Mesothelial cell of epicardium (in vitro differentiated cells): ENCODE data around the gene DENND1A. TPM values are rescaled to one million over a fixed set of nuclear protein-coding genes. Genes with fewer than 3 reads are reported as not detected.

Experiments
- DNase-seq, 2 experiments: peaks; one replicate each; pipeline ENCODE4 v3.0.0; 2021; ENCODE audit warnings: low spot score in 2 of 2; ENCODE audit not compliant: unreplicated experiment in 2 of 2
- H3K27ac Mint-ChIP-seq: 2 replicates; pipeline ENCODE4 v1.8.0; 2021; ENCODE audit warnings: mixed read lengths
- H3K27me3 Mint-ChIP-seq: 2 replicates; pipeline ENCODE4 v1.8.0; 2021; ENCODE audit warnings: low read depth, mixed read lengths
- H3K36me3 Mint-ChIP-seq: 2 replicates; pipeline ENCODE4 v1.8.0; 2021; ENCODE audit warnings: mixed read lengths
- H3K4me1 Mint-ChIP-seq: 2 replicates; pipeline ENCODE4 v1.8.0; 2021; ENCODE audit warnings: mixed read lengths
- H3K4me3 Mint-ChIP-seq: 2 replicates; pipeline ENCODE4 v1.8.0; 2021; ENCODE audit warnings: mild to moderate bottlenecking, moderate library complexity, mixed read lengths
- H3K9me3 Mint-ChIP-seq: 2 replicates; pipeline ENCODE4 v1.8.0; 2021; ENCODE audit warnings: mixed read lengths
- total RNA-seq: library from RNA; stranded (reverse); gene quantifications from 3 replicates; pipeline ENCODE4 v1.2.1, GENCODE V29; 2021
- TF ChIP-seq, protein P1 (sequence below): fragments of 200-600 bp; sonication (generic); IDR thresholded peaks from one replicate; pipeline ENCODE4 v1.5.0; 2021; ENCODE audit warnings: antibody characterized with exemption; ENCODE audit not compliant: unreplicated experiment

Gene DENND1A
- total RNA-seq, 1 donor from 2014 or later = 23.4 TPM

DNA sequence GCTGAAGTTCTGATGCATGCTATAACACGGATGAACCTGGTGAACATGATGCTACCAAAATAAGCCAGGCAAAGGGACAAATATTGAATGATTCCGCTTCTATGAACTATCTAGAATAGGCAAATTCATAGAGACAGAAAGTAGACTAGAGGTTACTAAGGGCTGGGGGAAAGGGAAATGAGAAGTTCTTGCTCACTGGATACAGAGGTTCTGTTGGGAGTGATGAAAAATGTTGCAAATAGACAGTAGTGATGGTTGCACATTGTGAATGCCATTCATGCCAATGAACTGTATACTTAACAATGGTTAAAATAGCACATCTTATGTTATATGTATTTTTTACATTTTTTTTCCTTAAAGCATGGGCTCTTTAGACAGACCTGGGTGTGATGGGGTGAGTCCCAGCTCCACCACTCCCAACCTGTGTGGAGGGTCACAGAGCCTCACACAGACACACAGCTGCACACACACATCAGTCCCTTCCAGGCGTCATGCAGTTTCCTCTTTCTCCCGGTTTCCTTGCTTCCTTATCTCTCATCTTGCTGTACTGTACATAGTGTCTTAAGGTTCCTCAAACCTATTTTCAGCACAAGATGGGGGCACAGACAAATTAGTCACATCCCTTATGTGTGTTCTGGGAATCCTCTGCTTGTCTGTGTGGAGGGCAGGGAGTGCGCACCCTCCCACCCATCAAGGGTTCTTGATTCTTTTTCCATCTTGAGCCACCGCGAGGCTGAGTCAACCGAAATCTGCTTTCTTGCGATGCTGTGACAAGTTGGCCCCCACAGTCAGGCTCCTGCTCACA is 381.0 kb downstream of the DENND1A start:
- no peaks in the 10 kb centered on the region for H3K9me3 Mint-ChIP-seq
- H3K4me3 Mint-ChIP-seq = no peak overlapping the region
- no peak for DNase-seq
- TF ChIP-seq, protein P1, sequence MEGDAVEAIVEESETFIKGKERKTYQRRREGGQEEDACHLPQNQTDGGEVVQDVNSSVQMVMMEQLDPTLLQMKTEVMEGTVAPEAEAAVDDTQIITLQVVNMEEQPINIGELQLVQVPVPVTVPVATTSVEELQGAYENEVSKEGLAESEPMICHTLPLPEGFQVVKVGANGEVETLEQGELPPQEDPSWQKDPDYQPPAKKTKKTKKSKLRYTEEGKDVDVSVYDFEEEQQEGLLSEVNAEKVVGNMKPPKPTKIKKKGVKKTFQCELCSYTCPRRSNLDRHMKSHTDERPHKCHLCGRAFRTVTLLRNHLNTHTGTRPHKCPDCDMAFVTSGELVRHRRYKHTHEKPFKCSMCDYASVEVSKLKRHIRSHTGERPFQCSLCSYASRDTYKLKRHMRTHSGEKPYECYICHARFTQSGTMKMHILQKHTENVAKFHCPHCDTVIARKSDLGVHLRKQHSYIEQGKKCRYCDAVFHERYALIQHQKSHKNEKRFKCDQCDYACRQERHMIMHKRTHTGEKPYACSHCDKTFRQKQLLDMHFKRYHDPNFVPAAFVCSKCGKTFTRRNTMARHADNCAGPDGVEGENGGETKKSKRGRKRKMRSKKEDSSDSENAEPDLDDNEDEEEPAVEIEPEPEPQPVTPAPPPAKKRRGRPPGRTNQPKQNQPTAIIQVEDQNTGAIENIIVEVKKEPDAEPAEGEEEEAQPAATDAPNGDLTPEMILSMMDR = no peak
- peaks cover 23% of the 10 kb centered on the region for H3K4me1 Mint-ChIP-seq
- peaks cover 2% of the 10 kb centered on the region for H3K27me3 Mint-ChIP-seq
- H3K36me3 Mint-ChIP-seq = peaks cover 3% of the 10 kb centered on the region
- H3K27ac Mint-ChIP-seq = no peak overlapping the region

DNA sequence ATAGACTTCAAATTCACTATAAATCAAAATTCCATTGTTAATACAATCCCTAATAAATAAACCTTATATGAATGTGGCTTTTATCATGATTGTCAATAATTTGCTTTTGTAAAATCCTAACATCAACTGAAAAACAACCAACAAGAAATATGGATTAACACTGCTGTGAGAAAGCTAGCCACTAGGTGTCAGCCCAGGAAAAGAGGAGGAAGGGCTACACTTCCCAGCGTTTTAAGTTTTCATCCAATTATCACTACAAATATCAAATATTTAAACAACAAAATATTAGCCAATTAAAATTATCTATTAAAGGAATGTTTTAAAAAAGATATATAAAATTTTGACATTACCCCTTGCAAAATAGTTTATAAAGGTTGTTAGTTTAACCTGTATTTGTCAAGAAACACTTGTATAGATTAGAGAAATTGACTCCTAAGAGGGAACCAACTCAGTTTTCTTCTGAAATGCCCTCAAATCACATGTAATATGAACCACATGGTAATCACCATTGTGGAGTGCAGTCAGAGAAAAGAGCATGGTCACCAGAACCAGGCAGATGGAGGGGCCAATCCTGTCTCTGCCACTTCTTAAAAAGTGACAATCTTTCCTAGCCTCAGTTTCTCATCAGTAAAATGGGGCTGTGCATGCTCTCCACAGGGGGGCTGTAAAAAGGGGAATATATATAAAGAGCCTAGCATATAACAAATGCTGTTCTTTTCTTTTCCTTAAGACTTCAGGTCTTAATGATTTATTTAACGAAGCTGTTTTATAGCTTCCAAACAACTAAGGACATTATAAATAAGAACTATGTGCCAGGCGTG is 385.7 kb downstream of the DENND1A start:
- Mint-ChIP-seq H3K4me3 (no peak overlapping the region), H3K27ac (no peak overlapping the region), H3K4me1 (no peaks in the 10 kb centered on the region), H3K27me3 (peaks cover 10% of the 10 kb centered on the region), H3K9me3 (no peaks in the 10 kb centered on the region), H3K36me3 (peaks cover 3% of the 10 kb centered on the region)
- no peak for DNase-seq
- TF ChIP-seq, protein P1 = peak; percentile 76

GRCh38 chr9:123543492-123543891 is 386.4 kb downstream of the DENND1A start:
- Mint-ChIP-seq H3K27me3 (peaks cover 10% of the 10 kb centered on the region), H3K4me3 (no peak overlapping the region), H3K4me1 (no peaks in the 10 kb centered on the region), H3K36me3 (peaks cover 3% of the 10 kb centered on the region), H3K27ac (no peak overlapping the region), H3K9me3 (no peaks in the 10 kb centered on the region)
- no peak for DNase-seq
- TF ChIP-seq, protein P1 = no peak

DNA sequence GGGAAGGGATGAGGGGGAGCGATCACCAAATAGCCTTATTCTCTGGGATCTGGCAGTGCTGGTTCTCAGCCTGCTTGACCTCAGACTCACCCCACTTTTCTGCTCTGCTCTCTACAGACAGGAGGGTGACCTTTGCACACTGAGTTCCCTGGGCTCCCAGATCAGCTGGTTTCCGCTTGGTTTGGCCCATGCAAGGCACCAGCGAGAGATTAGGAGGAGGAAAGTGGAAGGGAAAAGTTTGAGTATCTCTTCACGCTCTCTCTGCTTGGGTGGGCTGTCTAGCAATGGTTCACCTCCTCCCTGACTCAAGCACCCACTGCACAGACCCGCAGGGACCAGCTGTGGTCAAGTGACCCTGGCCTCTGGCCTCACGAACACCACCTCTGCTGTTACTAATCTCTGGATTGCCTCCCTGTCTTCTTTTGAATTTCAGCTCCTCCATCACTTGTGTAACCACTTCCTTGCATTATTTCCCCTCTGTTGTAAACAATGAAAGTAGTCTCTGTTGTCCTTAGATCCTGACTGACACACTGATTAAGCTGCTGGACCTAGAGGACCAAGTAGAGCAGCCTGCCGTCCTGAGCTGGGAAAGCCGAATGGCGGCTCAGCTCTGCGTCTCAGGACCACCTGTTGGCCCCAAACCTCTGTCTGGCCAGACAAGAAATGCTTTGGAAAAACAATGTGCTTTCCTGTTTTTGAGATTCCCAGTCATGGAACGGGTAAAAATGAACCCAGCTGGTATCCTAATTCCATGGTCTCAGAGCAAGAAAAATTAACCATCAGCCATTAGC is 387.3 kb downstream of the DENND1A start:
- Mint-ChIP-seq H3K27me3 (peaks cover 10% of the 10 kb centered on the region), H3K27ac (no peak overlapping the region)

DNA sequence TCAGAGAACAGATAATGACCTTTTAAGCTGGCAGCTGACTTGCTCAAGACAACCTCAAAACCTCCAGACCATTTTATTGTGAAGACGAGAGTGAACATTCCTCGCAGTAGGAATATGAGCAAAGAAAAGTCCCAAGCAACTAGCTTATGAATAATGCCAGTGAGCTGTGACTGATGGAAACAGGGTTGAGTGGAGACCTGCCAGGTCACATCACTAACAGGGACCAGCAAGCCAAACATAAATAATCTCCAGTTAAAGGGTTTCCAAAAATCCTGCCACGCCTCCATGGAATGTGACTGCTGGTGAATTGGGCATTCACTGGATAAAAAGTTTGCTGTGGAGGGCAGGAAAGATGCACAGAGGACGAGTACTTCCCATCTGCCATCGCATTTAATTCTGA is 388.5 kb downstream of the DENND1A start:
- H3K27me3 Mint-ChIP-seq = peaks cover 10% of the 10 kb centered on the region
- H3K36me3 Mint-ChIP-seq = no peaks in the 10 kb centered on the region
- TF ChIP-seq, protein P1 = no peak
- H3K9me3 Mint-ChIP-seq = peaks cover 7% of the 10 kb centered on the region
- H3K4me1 Mint-ChIP-seq = no peaks in the 10 kb centered on the region
- H3K4me3 Mint-ChIP-seq = no peak overlapping the region
- no peak overlapping the region for H3K27ac Mint-ChIP-seq
- DNase-seq = no peak

More for the DNA sequence above, 387.3 kb downstream of the DENND1A start:
- no peak overlapping the region for H3K4me3 Mint-ChIP-seq
- peaks cover 2% of the 10 kb centered on the region for H3K9me3 Mint-ChIP-seq
- no peak for DNase-seq
- TF ChIP-seq, protein P1 = no peak
- H3K36me3 Mint-ChIP-seq = no peaks in the 10 kb centered on the region
- no peaks in the 10 kb centered on the region for H3K4me1 Mint-ChIP-seq
